Smooth muscle cell of the brain vasculature (primary cell): Measurements from ENCODE around the gene ACSL4.
"Not testable (repeated sequence)": the region's sequence is repeated elsewhere in the genome, so short reads cannot be mapped to it uniquely, and the experiment has no call there.

Source experiments
- DNase-seq: peaks from one replicate; pipeline ENCODE4 v3.0.0-alpha.2; 2012; ENCODE audit warnings: low read depth, low spot score

The ACSL4 gene

DNA sequence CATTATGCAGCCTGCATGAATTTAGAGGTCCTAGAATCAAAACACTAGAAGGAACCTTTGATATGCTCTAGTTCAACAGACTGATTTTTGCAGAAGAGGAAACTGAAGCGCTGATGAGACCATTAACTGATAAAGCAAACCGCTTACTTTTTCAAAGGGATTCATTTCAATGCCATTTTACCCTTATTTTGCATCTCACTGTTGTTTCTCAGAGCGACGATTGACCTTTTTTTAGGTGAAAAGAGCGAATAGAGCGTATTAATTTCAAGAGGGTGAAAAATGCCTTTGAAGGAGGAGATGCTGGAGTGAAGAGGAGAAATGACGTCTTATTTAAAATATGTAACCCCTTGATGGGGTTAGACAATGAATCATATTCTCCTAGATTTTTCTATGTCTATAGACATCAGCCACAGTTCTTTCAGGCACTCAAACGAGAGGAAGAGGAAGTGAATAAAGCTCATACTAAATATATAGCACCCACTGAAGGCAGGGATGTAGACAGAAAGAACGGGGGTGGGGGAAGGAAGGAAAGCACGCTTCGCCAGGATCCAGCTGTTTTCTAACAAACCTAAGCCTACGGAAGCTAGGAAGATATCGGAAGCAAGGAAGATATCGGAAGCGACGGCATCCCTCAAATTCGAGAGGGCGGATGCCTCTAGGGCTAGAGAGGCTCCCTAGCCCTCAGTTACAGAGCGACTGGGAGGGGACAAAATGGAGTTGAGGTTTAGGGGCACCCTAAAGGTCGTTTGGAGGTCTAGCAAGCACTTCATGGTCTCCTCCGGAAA is 848 bp downstream of the ACSL4 start:
- no peak for DNase-seq

DNA sequence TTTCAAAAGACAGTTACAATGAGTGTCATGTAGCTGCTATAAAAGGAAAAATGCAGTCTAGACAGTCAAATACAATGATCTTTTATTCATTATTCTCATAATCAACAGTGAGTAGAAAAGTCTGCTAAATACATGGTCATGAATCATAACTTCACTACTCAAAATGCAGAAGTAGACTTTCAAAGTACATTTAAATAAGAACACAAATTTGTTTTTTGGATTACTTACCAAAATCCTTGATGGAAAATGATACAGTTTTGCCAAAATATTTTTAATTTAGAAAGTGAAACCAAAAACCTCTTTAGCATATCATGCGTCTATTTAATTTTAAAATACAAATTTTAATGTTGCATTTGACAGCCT is 4.9 kb downstream of the ACSL4 start:
- no peak for DNase-seq

DNA sequence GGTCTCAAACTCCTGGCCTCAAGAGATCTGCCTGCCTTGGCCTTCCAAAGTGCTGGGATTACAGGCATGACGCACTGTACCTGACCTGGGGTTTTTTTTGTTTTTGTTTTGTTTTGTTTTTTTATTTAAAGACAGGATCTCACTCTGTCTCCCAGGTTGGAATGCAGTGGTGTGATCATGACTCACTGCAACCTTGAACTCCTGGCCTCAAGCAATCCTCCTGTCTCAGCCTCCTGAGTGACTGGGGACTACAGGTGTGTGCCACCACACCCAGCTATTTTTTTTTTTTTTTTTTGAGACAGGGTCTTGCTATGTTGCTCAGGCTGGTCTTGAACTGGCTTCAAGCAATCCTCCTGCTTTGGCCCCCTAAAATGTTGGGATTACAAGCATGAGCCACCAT is 8.1 kb downstream of the ACSL4 start:
- DNase-seq, result not testable (repeated sequence)

DNA sequence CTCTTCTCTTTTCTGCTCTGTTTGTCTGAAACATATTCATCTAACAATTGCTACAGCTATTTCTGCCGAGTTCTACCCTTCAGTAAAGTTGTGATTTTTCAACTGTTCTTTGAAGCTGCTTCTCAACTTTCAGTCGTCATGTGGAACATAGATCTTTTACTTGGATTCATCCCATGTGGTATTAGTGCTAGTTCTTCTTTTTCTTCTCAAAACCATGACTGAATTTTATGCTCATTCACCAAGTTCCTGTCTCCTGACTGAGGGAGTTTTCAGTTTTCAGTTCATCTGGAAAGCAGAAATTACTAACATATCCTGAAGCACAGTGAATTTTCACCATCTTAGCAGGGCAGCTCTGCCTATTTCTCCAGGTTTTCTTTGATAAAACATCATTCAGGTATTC is 12.1 kb downstream of the ACSL4 start:
- no peak for DNase-seq

DNA sequence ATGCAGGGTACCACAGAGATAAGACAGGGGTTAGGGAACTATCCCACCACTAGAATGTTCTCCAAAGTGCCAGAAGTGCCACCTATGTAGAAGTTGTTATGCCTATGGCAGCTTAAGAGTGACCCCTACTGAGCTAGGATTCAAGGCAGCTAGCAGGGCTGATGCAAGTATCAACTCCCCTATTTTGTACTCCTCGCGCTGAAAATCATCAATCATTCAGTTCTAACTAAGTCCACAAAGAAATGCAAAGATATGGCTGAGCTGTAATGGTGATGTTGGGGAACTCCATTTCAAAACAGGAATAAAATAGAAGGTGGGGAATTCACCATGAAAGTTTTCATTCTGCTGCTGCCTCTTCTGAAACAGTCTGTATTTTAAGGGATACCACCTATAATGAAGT is 13.8 kb downstream of the ACSL4 start:
- no peak for DNase-seq

DNA sequence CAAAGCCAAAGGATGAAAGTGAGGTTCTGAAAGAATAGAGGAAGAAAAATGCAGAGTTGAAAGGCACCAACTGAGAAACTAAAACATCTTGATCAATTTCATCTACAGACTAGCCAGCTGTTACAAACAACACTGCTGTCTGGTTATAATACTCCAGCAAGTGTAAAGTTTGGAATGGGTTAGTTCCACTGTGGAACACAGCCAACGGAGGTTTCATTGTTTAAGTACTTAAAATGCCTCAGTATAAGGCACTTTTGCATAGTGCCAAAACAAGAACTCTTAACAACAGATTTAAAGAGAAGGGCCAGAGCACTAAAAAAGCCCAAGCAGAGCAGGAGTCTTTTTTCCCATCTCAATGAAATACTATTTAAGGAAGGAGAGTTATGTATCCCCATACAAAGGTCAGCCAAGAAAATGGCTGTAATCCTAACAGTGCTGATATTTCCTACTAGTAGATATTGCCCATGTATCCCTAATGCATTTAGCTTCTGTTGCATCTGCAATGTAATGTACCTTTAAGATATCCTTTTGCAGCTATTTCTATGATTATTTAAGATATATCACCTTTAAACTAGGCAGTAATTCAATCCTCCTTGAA is 16.5 kb downstream of the ACSL4 start:
- no peak for DNase-seq

DNA sequence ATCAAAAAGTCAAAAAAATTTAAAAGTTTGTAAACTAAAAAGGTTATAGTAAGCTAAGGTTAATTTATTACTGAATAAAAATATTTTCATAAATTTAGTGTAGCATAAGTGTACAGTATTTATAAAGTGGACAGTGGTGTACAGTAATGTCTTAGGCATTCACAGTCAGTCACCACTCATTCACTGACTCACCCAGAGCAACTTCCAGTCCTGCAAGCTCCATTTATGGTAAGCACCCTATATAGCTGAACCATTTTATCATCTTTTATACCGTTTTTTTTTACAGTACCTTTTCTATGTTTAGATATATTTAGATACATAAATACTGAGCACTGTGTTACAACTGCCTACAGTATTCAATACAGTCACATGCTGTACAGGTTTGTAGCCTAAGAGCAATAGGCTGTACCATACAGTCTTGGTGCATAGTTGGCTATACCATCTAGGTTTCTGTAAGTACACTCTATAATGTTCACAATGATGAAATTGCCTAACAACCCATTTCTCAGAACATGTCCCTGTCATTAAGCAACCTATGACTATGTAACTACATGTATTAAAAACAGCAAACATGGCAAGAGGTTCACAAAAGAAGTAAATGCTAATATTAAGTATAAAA is 18.6 kb downstream of the ACSL4 start:
- DNase-seq, result no peak

DNA sequence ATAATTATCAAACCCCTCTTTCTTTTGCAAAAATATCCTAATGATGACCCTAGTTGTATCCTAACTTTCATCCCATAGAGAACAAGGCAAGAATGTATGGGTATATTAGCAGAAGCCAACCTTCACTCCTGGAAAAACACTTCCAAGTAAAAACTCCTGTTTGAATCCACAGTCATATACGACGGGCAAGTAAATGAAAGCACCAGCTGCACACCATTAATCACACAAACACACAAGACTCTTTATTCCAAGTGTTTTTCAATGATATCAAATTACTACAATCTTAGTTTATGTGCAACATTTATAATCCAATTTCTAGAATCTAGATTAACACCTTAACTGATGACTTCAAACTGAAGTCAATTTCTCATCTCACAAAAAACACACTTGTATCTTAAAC is 22.9 kb downstream of the ACSL4 start:
- no peak for DNase-seq

DNA sequence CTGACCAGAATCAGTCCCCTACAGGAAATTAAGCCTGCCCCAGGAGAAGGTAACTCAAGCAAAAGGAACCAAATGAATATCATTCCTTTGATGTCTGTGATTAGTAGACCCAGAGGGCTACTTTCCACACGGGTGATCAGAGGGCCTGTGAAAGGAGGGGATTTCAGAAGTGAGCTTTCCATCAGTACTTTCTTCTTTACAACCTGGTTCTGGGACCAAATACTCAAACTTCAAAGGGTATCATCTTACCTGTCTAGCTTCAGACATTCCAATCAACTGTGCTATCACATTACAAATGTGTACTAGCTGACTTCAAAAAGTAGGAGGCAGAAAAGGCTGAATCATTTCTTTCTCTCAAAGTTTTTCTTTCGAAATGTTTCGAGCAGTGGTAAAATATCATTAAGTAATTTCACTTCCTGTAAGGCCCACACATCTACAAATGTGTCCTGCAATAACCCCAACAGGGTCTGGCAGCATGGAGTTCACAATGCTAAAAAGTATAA is 23.9 kb downstream of the ACSL4 start:
- DNase-seq, result no peak

DNA sequence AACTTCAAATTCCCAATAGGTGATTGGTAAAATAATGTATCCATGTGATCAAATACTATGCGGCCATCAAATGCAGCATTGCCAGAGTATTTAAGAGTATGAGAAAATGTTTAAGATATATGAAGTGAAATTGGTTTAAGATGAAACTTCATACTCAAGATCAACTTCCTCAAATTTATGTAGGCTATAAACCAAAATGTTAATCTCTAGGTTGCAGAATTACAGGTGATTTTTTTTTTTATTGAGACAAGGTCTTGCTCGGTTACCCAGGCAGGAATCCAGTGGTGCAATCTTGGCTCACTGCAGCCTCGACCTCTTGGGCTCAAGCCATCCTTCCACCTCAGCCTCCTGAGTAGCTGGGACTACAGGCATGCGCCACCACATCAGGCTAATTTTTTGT is 25.3 kb downstream of the ACSL4 start:
- DNase-seq, result no peak

DNA sequence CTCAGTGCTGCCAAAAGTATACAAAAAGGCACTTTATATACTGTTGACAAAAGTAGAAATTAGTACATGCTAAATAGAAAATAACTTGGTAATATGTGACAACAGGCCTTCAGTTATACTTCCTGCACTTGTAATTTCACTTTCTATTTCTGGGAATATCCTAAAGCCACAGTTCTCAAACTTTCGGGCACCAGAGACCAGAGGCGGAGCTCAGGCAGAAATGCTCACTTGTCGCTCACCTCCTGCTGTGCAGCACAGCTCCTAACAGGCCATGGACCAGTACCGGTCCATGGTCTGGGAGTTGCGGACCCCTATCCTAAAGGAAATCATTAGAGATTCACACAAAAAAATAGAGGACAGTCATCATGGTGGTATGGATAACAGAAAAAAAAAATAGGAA is 25.7 kb downstream of the ACSL4 start:
- DNase-seq, result no peak

DNA sequence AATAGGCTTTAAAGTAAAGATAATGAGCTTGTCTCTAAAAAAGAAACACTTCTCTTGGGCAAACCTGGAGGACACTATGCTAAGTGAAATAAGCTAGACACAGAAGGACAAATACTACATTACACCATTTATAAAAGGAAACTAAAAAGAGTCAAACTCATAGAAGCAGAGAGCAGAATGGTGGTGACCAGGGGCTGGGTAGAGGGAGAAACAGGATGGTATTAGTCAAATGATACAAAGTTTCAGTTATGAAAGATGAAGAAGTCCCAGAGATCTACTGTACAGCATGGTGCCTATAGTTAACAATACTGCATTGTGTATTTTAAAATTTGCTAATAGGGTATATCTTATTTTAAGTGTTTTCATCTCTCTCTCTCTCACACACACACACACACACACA is 28.5 kb downstream of the ACSL4 start:
- DNase-seq, result no peak

DNA sequence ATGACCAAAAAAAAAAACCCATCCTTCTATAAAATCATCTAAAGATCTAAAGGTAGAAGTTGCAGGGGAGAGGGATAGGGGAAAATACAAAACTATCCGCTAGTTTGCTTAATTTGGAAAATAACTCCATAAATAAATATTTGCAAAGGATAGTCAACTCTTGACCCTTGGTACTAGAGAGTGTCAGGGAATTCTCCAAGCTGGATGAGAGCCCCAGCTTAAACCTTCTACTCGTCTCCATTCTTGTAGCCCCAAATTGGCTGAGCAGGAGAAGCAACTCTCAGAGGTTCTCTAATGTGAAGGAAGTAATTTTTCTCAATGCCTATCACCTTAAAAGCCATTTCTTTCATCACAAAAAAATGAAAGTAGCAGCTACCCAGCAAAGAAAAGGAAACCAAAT is 35.2 kb downstream of the ACSL4 start:
- no peak for DNase-seq

DNA sequence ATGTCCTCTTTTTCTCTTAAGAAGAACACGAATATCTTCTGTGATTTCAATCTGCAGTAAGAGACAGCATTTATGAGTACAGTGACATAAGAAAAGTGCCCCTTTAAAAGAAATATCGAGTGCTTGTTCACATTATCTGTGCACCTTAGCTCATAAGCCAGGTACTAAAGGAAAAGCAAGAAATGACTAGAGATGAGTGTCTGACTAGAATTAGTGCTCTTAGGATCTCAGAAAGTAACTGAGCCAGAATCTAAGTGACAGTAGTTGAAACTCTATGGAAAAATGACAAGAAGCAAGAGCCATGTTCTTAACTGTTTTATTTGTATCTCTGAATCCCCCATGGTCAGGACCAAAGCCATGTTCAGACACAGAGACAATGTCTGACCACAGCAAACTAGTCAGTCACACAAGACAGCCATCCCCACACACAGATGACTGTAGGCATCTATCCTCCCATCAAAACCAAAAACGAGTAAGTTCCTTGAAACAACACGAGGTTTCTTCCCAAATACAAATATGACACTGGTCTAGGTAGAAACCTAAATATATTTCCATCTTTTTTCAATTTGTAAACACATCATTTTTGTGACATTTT is 36.8 kb downstream of the ACSL4 start:
- no peak for DNase-seq

DNA sequence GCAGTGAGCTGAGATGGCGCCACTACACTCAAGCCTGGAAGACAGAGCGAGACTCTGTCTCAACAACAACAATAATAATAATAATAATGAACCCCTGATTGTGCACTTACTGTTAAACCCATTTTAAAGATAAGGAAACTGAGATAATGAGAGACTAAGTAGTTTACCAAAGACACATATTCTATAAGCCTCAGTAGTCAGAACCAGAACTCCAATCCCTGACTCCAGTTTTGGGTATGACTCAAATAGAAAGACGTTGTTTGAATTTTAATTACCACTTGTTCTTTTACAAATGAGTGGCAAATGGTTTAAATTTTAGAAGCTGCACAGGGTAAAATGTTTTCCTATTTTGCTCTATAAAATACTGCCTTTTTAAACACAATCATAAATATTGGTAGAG is 37.4 kb downstream of the ACSL4 start:
- DNase-seq, result no peak

DNA sequence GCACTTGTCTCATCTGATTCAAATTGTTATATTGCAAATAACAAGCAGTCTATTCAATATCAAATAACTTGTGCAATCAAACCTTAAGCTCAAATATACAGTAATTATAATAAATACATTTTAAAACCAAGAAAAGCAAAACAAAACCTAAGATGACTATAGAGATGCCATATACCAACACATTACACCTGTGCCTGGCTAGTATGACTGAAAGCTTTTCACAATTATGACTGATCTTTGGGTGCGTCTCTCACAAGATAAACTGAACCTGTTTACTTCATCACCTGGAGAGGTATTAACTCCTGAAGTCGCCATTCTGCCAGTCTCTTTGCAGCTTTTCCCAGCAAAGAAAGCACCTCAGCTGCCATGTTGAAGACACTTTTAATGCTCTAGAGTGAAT is 41.3 kb downstream of the ACSL4 start:
- DNase-seq, result no peak

DNA sequence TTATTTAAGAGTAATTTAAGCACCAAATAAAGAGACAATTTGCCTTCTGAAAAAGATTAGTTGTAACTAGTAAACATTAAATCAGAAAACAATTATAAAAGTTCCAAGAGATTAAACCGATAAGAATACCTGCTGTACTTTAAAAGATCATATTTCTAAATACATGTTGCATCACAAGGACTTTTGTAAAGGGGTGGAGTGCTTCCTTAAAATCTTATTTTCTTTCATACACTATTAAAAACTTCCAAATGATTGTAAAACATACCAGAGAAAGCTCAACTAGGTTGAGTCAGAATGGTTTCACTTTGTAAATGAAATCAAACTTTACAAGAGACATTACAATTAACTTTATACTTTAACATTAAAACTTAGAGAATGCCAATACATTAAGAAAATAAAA is 41.8 kb downstream of the ACSL4 start:
- no peak for DNase-seq

DNA sequence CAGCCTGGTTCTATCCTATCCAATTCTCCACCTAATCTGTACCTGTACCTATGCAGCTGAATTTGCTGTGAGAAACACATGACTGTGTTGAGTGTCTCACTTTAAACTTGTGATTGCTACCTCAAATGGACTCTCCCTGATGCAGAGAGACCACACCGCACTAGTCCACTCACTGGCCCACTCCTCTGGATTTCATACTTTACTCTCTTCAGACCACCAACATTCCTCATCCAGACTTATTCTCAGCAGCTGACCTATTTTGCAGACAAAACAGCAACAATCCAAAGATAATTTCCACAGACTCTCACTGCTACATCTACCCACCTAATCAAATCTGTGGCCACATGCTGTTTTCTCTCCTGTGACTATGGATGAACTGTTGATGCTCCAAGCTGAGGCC is 45.2 kb downstream of the ACSL4 start:
- no peak for DNase-seq

DNA sequence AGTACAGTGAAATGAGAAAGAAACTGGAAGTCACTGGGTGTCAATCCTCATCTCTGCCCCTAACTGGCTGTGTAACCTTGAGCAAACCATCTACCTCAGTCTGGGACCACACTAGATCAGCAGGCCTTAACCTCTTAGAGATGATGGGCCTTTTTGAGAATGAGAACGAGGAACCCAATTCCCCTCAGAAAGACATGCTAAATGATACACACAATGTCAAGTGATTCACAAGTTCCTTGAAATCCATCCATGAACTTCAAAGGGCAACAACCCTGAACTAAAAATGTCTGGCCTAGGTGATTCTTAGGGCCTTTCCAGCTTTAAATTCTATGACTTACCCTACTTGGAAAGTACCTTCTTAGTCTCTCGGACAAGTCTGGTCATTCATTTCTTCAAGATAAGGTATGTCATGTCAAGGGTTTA is 47.4 kb downstream of the ACSL4 start:
- no peak for DNase-seq

DNA sequence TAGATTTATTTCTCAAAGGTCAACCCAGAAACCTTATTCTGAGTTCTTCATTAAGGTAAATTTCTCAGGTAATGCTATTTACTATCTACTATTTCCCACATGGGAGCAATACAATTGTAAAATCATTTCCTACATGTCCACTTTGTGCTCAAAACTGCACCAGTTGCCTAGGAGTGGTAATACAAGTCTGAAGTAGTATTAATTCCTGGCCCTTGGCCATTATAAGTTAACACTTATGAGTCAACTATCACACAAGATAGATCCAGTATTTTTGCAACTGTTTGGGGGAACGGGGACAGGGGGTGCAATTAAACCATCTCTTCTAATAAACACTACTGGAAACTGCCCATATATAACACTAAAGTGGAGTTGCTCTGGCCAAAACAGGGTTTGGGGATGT is 48.9 kb downstream of the ACSL4 start:
- no peak for DNase-seq

DNA sequence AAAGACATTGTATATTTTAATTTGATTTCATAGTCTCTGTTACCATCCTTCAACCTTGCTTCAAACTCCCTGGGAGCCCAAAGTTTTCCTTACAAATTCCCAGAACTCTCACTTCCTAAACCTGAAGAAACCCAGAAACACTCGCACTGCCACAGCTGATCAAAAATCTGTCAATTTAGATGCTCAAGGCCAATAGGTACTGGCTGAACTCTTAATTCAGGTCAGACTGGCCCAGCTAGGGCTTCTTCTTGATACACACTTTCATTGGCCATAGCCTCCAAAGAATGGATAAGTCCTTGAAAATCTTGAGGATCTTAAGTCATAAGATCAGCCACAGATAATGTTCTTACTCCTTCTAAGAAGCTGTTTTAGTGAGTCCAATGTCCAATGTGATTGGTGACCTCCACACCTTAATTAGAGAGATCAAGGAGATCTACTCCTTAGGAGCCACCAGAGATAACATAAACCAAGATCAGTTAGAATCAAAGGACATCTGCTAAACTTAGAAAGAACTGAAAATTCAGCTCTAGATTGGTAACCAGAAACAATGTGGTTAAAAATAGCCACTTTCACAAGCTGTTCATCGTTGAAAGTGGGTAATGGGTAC is 51.5 kb downstream of the ACSL4 start:
- DNase-seq, result no peak

DNA sequence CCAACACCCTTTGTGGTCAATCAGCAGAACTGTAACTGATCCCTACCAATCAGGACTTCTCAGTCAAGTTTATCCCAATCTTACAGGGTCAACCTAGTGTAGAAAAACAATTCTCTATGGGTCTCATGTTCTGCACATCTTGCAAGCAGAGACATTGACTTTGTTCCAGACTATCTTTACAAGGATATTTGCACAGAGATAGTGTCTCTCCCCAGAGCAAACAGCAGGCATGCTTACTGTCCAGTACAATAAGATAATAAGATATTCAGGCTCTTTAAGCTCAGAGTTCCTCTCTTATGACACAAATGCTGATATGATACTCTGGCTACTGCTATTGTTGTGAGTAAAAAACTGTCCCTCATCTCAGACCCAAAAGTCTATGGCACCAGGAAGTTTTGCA is 53.2 kb downstream of the ACSL4 start:
- DNase-seq, result no peak
